Measurements from ENCODE around the gene DOP1B.
"Not testable (repeated sequence)": the region's sequence is repeated elsewhere in the genome, so short reads cannot be mapped to it uniquely, and the experiment has no call there.

DNA sequence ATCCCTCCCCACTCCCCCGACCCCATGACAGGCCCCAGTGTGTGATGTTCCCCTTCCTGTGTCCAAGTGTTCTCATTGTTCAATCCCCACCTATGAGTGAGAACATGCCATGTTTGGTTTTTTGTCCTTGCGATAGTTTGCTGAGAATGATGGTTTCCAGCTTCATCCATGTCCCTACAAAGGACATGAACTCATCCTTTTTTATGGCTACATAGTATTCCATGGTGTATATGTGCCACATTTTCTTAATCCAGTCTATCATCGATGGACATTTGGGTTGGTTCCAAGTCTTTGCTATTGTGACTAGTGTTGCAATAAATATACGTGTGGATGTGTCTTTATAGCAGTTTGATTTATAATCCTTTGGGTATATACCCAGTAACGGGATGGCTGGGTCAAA is 43.0 kb downstream of the DOP1B start:
- TF ChIP-seq, protein P1, sequence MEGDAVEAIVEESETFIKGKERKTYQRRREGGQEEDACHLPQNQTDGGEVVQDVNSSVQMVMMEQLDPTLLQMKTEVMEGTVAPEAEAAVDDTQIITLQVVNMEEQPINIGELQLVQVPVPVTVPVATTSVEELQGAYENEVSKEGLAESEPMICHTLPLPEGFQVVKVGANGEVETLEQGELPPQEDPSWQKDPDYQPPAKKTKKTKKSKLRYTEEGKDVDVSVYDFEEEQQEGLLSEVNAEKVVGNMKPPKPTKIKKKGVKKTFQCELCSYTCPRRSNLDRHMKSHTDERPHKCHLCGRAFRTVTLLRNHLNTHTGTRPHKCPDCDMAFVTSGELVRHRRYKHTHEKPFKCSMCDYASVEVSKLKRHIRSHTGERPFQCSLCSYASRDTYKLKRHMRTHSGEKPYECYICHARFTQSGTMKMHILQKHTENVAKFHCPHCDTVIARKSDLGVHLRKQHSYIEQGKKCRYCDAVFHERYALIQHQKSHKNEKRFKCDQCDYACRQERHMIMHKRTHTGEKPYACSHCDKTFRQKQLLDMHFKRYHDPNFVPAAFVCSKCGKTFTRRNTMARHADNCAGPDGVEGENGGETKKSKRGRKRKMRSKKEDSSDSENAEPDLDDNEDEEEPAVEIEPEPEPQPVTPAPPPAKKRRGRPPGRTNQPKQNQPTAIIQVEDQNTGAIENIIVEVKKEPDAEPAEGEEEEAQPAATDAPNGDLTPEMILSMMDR (conservative IDR thresholded peaks at IDR 0.05) = not testable (repeated sequence)
- TF ChIP-seq ZFX (IDR thresholded peaks at IDR 0.05) = not testable (repeated sequence)

Data from C4-2B (cell line).